Measurements from ENCODE around the gene ABCA5.
"Not testable (repeated sequence)": the region's sequence is repeated elsewhere in the genome, so short reads cannot be mapped to it uniquely, and the experiment has no call there.

The ABCA5 gene

GRCh38 chr17:69325518-69326376 lies 1.2 kb downstream of the ABCA5 start:
- DNase-seq (ENCODE audit: low read depth): no peak

- DNase-seq (ENCODE audit: low read depth): no peak
Observed at GRCh38 chr17:69323806-69324205, 3.1 kb downstream of the ABCA5 start.

- no peak for DNase-seq (ENCODE audit: low read depth)
Observed at GRCh38 chr17:69320908-69321238, 6.1 kb downstream of the ABCA5 start.

GRCh38 chr17:69320210-69320907 lies 6.6 kb downstream of the ABCA5 start:
- DNase-seq (ENCODE audit: low read depth): no peak

GRCh38 chr17:69317625-69318024 lies 9.3 kb downstream of the ABCA5 start:
- no peak for DNase-seq (ENCODE audit: low read depth)

GRCh38 chr17:69314246-69315065 lies 12.5 kb downstream of the ABCA5 start:
- DNase-seq (ENCODE audit: low read depth): no peak

- DNase-seq (ENCODE audit: low read depth): no peak
Observed at GRCh38 chr17:69305177-69305576, 21.8 kb downstream of the ABCA5 start.

- no peak for DNase-seq (ENCODE audit: low read depth)
Observed at GRCh38 chr17:69302682-69303081, 24.3 kb downstream of the ABCA5 start.

- DNase-seq (ENCODE audit: low read depth): no peak
Observed at GRCh38 chr17:69300222-69300621, 26.7 kb downstream of the ABCA5 start.

- not testable (repeated sequence) for DNase-seq (ENCODE audit: low read depth)
Observed at GRCh38 chr17:69298120-69298722, 28.7 kb downstream of the ABCA5 start.

- no peak for DNase-seq (ENCODE audit: low read depth)
Observed at GRCh38 chr17:69287168-69287567, 39.8 kb downstream of the ABCA5 start.

- DNase-seq (ENCODE audit: low read depth): no peak
Observed at GRCh38 chr17:69286257-69286656, 40.7 kb downstream of the ABCA5 start.

GRCh38 chr17:69284646-69285045 lies 42.3 kb downstream of the ABCA5 start:
- no peak for DNase-seq (ENCODE audit: low read depth)

GRCh38 chr17:69282002-69282401 lies 44.9 kb downstream of the ABCA5 start:
- no peak for DNase-seq (ENCODE audit: low read depth)

GRCh38 chr17:69276279-69276678 lies 50.7 kb downstream of the ABCA5 start:
- DNase-seq (ENCODE audit: low read depth): not testable (repeated sequence)

- DNase-seq (ENCODE audit: low read depth): no peak
Observed at GRCh38 chr17:69275751-69276150, 51.2 kb downstream of the ABCA5 start.

GRCh38 chr17:69271023-69271422 lies 55.9 kb downstream of the ABCA5 start:
- no peak for DNase-seq (ENCODE audit: low read depth)

- DNase-seq (ENCODE audit: low read depth): no peak
Observed at GRCh38 chr17:69269131-69269998, 57.6 kb downstream of the ABCA5 start.

- DNase-seq (ENCODE audit: low read depth): no peak
Observed at GRCh38 chr17:69268543-69269014, 58.4 kb downstream of the ABCA5 start.

GRCh38 chr17:69267219-69267618 lies 59.7 kb downstream of the ABCA5 start:
- no peak for DNase-seq (ENCODE audit: low read depth)

- no peak for DNase-seq (ENCODE audit: low read depth)
Observed at GRCh38 chr17:69265873-69266272, 61.1 kb downstream of the ABCA5 start.

Data from stimulated activated CD8-positive, alpha-beta memory T cell treated with anti-CD3 and anti-CD28 coated beads, Interleukin-12 subunit alpha, Interleukin-12 subunit beta, amount 100 ng/mL, for 4 hours (primary cell).